GM12878 (cell line): ENCODE results near the gene NUP37.

Source experiments
- CTCF ChIP-seq, 3 experiments: IDR thresholded peaks in 2 of 3; conservative IDR thresholded peaks in 1 of 3; 2 replicates each; pipeline ENCODE4 v1.5.1; 2011; ENCODE audit warnings: low read depth in 3 of 3, low read length in 3 of 3, mild to moderate bottlenecking in 3 of 3, control low read depth in 2 of 3, moderate library complexity in 2 of 3, inconsistent platforms in 1 of 3, mixed read lengths in 1 of 3; ENCODE audit not compliant: control insufficient read depth in 2 of 3, insufficient read depth in 1 of 3; ENCODE audit errors: extremely low read depth in 1 of 3
- HSF1 ChIP-seq: fragments of 150-350 bp; IDR thresholded peaks from 2 replicates; pipeline ENCODE4 v1.6.1; 2014; ENCODE audit warnings: mild to moderate bottlenecking, low read depth, low read length
- JUND ChIP-seq: IDR thresholded peaks from 2 replicates; pipeline ENCODE4 v1.6.1; 2012; ENCODE audit warnings: low read depth, mild to moderate bottlenecking, low read length, improper control_type of control experiment, moderate library complexity
- POLR2AphosphoS5 ChIP-seq: IDR thresholded peaks from 2 replicates; pipeline ENCODE4 v1.6.1; 2011; ENCODE audit warnings: mild to moderate bottlenecking, low read length, inconsistent platforms
- RAD21 ChIP-seq: IDR thresholded peaks from 2 replicates; pipeline ENCODE4 v1.6.1; 2011; ENCODE audit warnings: mild to moderate bottlenecking, low read depth, low read length, moderate library complexity; ENCODE audit not compliant: insufficient read depth
- TCF7 ChIP-seq: IDR thresholded peaks from 2 replicates; pipeline ENCODE4 v1.6.1; 2014; ENCODE audit warnings: antibody characterized with exemption, borderline replicate concordance
- ZNF274 ChIP-seq: IDR thresholded peaks from one replicate; pipeline ENCODE4 v1.8.0; 2011; ENCODE audit not compliant: insufficient read length, insufficient read depth
- TF ChIP-seq, protein P1 (sequence below): fragments of 450-650 bp; IDR thresholded peaks from 2 replicates; pipeline ENCODE4 v1.6.1; 2017; ENCODE audit warnings: antibody characterized with exemption, mild to moderate bottlenecking, moderate library complexity
- TF ChIP-seq, protein P2 (sequence below): IDR thresholded peaks from 2 replicates; pipeline ENCODE4 v1.6.1; 2012; ENCODE audit warnings: low read depth, low read length, improper control_type of control experiment
- TF ChIP-seq, protein P3 (sequence below): fragments of 450-650 bp; IDR thresholded peaks from 2 replicates; pipeline ENCODE4 v1.6.1; 2017; ENCODE audit warnings: mild to moderate bottlenecking, moderate library complexity
- TF ChIP-seq, protein P4 (sequence below): IDR thresholded peaks from 2 replicates; pipeline ENCODE4 v1.6.1; 2011; ENCODE audit warnings: mild to moderate bottlenecking, low read depth, low read length, moderate library complexity; ENCODE audit not compliant: insufficient replicate concordance

GRCh38 chr12:102095677-102096263 is 24.1 kb downstream of the NUP37 start:
- TF ChIP-seq, protein P1, sequence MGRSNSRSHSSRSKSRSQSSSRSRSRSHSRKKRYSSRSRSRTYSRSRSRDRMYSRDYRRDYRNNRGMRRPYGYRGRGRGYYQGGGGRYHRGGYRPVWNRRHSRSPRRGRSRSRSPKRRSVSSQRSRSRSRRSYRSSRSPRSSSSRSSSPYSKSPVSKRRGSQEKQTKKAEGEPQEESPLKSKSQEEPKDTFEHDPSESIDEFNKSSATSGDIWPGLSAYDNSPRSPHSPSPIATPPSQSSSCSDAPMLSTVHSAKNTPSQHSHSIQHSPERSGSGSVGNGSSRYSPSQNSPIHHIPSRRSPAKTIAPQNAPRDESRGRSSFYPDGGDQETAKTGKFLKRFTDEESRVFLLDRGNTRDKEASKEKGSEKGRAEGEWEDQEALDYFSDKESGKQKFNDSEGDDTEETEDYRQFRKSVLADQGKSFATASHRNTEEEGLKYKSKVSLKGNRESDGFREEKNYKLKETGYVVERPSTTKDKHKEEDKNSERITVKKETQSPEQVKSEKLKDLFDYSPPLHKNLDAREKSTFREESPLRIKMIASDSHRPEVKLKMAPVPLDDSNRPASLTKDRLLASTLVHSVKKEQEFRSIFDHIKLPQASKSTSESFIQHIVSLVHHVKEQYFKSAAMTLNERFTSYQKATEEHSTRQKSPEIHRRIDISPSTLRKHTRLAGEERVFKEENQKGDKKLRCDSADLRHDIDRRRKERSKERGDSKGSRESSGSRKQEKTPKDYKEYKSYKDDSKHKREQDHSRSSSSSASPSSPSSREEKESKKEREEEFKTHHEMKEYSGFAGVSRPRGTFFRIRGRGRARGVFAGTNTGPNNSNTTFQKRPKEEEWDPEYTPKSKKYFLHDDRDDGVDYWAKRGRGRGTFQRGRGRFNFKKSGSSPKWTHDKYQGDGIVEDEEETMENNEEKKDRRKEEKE, result no peak
- TF ChIP-seq, protein P2, sequence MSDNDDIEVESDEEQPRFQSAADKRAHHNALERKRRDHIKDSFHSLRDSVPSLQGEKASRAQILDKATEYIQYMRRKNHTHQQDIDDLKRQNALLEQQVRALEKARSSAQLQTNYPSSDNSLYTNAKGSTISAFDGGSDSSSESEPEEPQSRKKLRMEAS, result no peak
- no peak for TF ChIP-seq POLR2AphosphoS5
- TF ChIP-seq CTCF (IDR thresholded peaks at IDR 0.05 in 2 of 3, conservative IDR thresholded peaks at IDR 0.05 in 1 of 3; ENCODE audit: control insufficient read depth in 2 of 3, extremely low read depth in 1 of 3, insufficient read depth in 1 of 3, low read depth in 3 of 3, low read length in 3 of 3), result peak; percentile 48 to 67 (median 51); a peak in 4 of 6 replicates
- no peak for TF ChIP-seq JUND
- TF ChIP-seq RAD21, result peak; percentile 69
- TF ChIP-seq, protein P3, sequence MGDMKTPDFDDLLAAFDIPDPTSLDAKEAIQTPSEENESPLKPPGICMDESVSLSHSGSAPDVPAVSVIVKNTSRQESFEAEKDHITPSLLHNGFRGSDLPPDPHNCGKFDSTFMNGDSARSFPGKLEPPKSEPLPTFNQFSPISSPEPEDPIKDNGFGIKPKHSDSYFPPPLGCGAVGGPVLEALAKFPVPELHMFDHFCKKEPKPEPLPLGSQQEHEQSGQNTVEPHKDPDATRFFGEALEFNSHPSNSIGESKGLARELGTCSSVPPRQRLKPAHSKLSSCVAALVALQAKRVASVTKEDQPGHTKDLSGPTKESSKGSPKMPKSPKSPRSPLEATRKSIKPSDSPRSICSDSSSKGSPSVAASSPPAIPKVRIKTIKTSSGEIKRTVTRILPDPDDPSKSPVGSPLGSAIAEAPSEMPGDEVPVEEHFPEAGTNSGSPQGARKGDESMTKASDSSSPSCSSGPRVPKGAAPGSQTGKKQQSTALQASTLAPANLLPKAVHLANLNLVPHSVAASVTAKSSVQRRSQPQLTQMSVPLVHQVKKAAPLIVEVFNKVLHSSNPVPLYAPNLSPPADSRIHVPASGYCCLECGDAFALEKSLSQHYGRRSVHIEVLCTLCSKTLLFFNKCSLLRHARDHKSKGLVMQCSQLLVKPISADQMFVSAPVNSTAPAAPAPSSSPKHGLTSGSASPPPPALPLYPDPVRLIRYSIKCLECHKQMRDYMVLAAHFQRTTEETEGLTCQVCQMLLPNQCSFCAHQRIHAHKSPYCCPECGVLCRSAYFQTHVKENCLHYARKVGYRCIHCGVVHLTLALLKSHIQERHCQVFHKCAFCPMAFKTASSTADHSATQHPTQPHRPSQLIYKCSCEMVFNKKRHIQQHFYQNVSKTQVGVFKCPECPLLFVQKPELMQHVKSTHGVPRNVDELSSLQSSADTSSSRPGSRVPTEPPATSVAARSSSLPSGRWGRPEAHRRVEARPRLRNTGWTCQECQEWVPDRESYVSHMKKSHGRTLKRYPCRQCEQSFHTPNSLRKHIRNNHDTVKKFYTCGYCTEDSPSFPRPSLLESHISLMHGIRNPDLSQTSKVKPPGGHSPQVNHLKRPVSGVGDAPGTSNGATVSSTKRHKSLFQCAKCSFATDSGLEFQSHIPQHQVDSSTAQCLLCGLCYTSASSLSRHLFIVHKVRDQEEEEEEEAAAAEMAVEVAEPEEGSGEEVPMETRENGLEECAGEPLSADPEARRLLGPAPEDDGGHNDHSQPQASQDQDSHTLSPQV, result no peak
- TF ChIP-seq TCF7, result no peak
- TF ChIP-seq ZNF274, result no peak
- TF ChIP-seq, protein P4, sequence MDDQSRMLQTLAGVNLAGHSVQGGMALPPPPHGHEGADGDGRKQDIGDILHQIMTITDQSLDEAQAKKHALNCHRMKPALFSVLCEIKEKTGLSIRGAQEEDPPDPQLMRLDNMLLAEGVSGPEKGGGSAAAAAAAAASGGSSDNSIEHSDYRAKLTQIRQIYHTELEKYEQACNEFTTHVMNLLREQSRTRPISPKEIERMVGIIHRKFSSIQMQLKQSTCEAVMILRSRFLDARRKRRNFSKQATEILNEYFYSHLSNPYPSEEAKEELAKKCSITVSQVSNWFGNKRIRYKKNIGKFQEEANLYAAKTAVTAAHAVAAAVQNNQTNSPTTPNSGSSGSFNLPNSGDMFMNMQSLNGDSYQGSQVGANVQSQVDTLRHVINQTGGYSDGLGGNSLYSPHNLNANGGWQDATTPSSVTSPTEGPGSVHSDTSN, result no peak
- no peak for TF ChIP-seq HSF1
